NCI-H187 (cell line): ENCODE measurements around the gene GSTP1.
"Not testable (repeated sequence)": the region's sequence is repeated elsewhere in the genome, so short reads cannot be mapped to it uniquely, and the experiment has no call there.

Experiments used
- DNase-seq, 2 experiments: peaks; one replicate each; lab custom pipeline; 2025; lab: John Stamatoyannopoulos, UW

GSTP1 gene

DNA sequence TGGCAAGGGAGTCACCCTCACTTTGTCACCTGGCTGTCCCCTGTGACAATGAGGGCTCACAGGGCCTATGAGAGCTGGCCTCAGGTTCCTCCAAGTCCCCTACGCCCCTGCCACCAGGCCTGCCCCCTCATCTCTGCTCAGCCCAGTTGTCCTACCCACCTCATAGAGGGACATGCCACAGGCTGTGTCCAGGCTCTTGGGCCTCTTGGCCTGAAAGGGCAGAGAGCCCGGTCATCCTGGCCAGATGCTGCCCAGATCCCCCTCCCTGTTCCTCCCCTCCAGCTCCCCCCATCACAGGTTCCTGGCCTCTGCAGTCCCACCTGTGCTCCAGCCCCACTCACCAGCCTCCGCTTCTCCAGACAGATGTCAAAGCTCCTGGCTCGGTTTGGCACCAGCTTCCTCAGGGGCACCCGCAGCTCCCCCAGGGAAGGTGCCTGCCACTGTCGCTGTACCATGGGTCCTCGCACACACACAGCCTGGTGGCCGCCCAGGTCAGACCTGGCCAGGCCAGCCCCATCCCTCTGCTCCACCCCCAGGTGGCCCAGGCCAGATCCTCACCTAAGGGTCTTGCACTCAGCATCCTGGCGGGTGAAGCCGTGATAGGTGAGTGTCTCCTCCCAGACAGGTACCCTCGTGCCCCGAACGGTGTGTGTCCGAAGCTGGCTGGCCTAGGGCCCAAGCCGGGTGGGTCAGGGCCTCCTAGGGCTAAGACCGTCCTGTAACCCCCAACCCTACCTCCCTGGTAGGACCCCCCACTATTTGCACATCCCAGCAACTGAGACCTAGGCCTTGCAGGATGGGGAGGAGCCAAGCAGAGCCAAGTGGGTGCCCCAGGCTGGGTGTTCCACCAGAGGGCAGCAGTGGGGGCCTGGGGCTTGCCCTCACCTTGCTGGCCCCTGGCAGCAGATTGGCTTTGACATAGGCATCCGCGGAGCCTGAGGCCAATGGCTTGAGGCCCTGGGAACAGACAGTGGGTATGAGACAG is 31.4 kb downstream of the GSTP1 start:
- DNase-seq, result no peak

DNA sequence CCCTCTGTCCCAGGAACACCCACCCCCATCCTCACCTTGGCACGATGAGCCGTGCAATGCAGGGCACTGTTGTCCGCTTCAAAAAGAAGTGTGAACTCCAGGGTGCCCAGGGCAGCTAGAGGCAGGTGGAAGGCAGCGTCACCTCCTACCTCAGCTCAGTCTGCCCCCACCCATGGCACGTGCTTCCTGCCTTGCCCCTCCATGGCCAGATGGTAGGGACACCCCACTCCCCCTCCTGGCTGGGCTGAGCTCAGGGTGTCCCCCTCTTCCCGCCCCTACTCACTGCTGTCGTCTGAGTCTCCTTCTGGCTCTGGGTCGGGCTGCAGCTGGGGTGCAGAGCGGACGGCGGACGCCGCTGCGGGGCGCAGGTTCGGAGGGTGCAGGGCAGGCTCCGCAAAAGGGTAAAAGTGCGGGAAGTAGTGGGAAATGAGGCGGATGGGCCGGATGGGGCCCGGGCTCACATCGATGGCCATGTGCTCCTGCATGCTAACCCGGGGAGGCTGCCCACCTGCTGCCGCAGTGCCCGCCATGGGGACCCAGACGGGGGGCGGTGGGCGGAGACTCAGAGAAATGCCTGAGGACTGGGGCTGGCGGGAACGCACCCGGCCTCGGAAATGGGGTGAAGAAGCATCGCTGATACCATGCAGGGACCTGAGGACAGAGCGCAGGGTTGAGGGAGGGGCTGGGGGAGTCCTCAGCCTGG is 32.3 kb downstream of the GSTP1 start:
- no peak for DNase-seq

DNA sequence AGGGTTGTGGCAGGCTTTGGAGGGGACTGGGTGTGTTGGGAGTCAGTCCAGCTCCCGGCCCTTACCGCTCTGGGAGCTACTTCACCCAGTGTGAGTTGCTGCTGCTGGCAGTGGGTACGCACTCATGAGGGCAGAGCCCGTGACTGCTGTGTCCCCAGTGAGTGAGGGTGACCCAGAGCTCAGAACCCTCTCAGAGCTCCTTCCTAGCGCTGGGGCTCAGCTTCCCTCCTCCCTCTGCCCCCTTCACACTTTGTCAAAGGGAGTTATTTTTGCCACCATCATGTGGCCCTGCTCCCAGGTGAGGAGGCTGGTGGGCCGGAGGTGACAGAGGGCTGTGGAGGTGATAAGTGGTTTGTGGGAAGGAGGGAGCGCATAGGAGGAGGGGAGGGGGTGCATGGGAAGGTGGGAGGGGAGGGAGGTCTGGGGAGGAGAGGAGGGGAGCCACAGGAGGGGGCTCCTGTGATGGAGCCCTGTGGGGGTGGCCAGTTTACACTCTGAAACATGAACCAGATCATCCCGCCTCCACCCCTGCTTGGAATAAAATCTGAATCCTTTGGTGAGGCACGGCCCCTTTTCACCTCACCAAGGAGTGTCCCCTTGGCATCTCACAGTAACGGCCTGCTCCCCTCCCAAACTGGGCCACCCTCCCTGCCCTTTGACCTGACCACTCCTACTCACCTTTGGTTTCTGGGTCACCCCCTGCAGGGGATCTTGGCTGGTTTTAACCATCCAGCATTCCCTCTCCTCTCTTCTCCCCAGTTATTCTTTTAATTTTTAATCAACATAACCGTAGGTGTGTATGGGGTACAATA is 33.0 kb downstream of the GSTP1 start:
- no peak for DNase-seq

DNA sequence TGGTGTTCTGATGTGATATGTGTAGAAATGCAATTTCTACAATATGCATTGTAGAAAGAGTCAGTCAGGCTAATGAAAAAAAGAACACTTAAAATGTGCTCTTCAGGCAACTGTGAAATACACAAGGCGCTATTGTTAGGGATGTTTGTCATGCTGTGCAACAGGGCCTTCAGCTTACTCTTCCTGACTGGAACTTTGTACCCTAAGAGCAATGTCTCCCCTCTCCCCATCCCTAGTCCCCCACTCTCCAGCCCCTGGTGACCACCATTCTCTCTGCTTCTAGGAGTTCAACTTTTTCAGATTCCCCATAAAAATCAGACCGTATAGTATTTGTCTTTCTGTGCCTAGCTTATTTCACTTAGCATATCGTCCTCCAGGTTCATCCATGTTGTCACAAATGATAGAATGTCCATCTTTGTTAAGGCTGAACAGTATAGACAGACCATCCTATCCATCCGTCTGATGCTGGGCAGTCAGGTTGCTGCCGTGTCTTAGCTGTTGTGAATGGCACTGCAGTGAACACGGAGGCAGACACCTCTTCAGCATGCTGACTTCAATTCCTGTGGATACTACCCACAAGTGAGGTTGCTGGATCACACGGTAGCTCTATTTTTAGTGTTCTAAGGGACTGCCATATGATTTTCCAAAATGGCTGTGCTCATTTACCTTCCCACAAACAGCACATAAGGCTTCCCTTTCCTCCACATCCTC is 33.8 kb downstream of the GSTP1 start:
- no peak for DNase-seq

DNA sequence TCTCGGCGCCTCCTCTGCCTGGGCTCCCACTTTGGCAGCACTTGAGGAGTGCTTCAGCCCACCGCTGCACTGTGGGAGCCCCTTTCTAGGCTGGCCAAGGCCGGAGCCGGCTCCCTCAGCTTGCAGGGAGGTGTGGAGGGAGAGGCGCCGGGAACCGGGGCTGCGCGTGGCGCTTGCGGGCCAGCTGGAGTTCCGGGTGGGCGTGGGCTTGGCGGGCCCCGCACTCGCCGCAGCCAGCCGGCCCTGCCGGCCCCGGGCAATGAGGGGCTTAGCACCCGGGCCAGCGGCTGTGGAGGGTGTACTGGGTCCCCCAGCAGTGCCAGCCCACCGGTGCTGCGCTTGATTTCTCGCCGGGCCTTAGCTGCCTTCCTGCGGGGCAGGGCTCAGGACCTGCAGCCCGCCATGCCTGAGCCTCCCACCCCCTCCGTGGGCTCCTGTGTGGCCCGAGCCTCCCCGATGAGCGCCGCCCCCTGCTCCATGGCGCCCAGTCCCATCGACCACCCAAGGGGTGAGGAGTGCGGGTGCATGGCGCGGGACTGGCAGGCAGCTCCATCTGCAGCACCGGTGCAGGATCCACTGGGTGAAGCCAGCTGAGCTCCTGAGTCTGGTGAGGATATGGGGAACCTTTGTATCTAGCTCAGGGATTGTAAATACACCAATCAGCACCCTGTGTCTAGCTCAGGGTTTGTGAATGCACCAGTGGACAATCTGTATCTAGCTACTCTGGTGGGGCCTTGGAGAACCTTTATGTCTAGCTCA is 35.5 kb downstream of the GSTP1 start:
- not testable (repeated sequence) for DNase-seq

DNA sequence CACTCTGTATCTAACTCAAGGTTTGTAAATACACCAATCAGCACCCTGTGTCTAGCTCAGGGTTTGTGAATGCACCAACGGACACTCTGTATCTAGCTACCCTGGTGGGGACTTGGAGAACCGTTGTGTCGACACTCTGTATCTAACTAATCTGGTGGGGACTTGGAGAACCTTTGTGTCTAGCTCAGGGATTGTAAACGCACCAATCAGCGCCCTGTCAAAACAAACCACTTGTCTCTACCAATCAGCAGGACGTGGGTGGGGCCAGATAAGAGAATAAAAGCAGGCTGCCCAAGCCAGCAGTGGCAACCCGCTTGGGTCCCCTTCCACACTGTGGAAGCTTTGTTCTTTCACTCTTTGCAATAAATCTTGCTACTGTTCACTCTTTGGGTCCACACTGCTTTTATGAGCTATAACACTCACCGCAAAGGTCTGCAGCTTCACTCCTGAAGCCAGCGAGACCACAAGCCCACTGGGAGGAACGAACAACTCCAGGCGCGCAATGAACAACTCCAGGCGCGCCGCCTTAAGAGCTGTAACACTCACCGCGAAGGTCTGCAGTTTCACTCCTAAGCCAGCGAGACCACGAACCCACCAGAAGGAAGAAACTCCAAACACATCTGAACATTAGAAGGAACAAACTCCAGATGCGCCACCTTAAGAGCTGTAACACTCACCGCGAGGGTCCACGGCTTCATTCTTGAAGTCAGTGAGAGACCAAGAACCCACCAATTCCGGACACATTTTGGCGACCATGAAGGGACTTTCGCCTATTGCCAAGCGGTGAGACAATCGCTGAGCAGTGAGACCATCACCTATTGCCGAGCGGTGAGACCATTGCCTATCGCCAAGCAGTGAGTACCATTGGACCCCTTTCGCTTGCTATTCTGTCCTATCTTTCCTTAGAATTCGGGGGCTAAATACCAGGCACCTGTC is 36.3 kb downstream of the GSTP1 start:
- not testable (repeated sequence) for DNase-seq

DNA sequence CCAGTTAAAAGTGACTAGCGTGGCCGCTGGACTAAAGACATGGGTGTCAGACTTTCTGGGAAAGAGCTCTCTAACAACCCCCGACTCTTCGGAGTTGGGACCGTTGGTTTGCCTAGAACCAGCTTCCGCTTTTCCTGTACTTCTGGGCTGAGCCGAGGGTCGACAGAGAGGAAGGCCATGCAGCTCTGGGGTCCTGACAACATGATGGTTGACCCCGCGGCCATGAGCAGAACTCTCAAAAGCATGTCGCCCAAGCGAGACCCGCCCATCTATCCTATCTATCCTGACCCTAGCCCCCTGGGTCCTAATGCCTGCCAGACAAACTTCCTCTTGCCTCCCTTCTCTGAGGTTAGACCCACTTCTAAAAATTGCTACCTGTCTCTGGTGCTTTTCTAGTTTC is 37.0 kb downstream of the GSTP1 start:
- not testable (repeated sequence) for DNase-seq

DNA sequence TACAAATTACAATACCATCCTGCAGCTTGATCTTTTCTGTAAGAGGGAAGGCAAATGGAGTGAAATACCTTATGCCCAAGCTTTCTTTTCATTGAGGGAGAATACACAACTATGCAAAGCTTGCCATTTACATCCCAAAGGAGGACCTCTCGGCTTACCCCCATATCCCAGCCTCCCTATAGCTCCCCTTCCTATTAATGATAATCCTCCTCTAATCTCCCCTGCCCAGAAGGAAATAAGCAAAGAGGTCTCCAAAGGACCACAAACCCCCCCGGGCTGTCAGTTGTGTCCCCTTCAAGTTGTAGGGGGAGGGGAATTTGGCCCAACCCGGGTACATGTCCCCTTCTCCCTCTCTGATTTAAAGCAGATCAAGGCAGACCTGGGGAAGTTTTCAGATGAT is 38.3 kb downstream of the GSTP1 start:
- not testable (repeated sequence) for DNase-seq

DNA sequence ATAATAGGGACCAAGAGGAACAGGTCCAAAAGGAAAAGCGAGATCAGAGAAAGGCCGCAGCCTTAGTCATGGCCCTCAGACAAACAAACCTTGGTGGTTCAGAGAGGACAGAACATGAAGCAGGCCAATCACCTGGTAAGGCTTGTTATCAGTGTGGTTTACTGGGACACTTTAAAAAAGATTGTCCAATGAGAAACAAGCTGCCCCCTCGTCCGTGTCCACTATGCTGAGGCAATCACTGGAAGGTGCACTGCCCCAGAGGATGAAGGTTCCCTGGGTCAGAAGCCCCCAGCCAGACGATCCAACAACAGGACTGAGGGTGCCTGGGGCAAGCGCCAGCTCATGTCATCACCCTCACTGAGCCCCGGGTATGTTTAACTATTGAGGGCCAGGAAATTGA is 39.3 kb downstream of the GSTP1 start:
- not testable (repeated sequence) for DNase-seq

DNA sequence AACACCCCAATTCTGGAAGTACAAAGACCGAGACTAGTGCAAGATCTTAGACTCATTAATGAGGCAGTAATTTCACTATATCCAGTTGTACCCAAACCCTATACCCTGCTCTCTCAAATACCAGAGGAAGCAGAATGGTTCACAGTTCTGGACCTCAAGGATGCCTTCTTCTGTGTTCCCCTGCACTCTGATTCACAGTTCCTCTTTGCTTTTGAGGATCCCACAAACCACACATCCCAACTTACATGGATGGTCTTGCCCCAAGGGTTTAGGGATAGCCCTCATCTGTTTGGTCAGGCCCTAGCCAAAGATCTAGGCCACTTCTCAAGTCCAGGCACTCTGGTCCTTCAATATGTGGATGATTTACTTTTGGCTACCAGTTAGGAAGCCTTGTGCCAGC is 40.2 kb downstream of the GSTP1 start:
- DNase-seq, result not testable (repeated sequence)

DNA sequence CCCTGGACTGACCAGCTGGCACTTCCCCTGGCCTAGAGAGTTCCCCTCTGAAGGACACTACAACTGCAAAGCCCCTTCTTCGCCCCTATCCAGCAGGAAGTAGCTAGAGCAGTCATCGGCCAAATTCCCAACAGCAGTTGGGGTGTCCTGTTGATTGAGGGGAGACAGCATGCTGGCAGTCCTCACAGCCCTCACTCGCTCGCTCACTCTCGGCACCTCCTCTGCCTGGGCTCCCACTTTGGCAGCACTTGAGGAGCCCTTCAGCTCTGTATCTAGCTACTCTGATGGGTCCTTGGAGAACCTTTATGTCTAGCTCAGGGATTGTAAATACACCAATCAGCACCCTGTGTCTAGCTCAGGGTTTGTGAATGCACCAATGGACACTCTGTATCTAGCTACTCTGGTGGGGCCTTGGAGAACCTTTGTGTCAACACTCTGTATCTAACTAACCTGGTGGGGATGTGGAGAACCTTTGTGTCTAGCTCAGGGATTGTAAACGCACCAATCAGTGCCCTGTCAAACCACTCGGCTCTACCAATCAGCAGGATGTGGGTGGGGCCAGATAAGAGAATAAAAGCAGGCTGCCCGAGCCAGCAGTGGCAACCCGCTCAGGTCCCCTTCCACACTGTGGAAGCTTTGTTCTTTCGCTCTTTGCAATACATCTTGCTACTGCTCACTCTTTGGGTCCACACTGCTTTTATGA is 42.7 kb downstream of the GSTP1 start:
- not testable (repeated sequence) for DNase-seq

DNA sequence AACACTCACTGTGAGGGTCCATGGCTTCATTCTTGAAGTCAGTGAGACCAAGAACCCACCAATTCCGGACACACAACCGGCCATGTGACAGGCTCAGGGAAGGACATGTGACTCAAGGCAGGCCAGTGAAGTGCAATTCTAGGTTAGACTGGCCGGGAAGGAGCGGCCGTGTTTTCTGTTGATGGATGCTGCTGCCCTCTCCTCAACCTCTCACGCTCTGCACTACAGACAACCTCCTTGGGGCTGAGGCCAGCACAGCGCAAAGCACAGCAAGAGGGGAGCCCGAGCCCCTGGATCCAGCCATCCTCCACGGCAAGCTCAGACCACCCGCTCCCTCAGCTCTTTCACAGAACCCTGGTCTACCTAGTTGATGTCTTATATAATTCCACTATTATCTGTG is 43.4 kb downstream of the GSTP1 start:
- no peak for DNase-seq

DNA sequence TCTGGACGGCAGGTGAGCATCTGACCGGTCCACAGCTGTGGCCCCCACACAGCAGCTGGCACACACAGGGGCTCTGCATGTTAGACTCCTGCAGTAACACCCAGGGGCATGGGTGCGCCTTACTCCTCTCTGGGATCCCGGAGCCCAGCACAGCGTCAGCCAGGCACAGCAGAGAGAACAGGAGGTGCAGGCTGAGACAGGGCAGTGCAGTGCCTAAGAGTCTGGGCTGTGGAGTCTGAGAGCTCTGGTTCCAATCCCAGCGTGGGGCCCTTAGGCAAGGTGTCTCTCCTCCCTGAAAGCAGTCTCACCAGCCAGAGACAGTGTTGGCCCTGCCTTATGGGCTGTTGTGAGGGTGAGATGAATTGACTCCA is 43.8 kb downstream of the GSTP1 start:
- no peak for DNase-seq

DNA sequence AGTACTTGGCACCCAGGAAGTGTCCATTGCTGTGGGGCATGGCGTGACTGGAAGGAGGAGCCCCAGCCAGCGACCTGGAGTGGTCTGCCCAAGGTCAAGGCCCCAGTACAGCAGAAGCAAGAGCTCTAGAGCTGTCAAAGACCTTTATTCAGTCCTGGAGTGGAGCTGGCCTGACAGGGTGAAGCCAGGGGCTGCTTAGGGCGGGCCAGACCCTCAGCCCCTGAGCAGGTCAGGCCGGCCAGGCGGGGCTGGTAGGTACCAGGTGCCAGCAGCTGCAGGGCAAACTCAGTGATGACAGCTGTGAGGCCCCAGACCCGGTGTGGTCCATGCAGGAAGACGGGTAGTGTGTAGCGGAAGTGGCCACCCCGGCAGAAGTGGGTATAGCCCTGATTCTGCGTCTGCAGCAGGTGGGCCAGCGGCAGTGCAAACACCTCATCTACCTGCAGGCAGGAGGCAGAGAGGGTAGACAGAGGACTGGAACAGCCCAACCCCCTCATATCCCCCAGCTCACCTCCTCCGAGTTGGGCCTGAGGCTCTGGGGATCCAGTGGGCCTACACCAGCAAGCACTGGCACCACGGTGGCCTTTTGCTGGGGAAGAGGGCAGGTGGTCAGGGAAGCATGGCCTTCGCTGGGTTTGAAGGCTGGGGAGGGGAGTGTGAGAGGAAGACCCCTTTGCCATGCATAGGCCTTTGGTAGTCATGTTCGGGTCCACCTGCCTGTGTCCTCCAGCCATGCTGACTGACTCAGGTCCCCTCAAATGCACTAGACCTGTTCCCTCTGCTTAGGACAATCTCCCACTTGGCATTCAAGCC is 44.4 kb downstream of the GSTP1 start:
- DNase-seq, result no peak

DNA sequence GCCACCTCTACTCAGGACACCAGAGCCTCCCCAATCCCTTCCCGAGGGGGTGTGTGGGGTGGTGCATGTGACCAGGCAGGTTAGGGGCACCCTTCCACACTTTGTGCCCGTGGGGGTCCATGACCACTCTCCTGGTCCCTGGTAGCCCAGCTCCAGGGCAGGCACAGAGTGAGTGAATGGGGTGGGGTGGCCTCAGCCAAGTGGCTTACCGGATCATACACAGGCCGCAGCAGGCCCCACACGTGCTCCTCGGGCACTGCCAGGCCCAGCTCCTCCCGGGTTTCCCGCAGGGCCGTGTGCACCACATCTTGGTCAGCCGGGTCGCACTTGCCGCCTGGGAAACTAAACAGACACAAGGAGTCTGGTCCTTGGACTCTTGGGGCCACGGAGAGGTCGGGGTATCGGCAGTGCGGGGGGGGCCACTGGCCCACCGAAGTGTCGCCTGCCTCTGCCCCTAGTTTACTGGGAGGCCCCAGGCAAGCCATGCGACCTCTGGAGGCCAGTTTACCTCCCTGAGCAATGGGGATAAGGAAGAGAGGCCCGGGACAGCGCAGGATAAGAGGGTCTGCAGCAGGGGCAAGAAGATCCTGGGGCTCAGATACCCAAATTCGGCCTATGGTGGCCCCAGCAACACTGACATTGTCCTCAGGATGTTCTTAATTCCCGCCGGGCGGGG is 45.2 kb downstream of the GSTP1 start:
- DNase-seq, result no peak

DNA sequence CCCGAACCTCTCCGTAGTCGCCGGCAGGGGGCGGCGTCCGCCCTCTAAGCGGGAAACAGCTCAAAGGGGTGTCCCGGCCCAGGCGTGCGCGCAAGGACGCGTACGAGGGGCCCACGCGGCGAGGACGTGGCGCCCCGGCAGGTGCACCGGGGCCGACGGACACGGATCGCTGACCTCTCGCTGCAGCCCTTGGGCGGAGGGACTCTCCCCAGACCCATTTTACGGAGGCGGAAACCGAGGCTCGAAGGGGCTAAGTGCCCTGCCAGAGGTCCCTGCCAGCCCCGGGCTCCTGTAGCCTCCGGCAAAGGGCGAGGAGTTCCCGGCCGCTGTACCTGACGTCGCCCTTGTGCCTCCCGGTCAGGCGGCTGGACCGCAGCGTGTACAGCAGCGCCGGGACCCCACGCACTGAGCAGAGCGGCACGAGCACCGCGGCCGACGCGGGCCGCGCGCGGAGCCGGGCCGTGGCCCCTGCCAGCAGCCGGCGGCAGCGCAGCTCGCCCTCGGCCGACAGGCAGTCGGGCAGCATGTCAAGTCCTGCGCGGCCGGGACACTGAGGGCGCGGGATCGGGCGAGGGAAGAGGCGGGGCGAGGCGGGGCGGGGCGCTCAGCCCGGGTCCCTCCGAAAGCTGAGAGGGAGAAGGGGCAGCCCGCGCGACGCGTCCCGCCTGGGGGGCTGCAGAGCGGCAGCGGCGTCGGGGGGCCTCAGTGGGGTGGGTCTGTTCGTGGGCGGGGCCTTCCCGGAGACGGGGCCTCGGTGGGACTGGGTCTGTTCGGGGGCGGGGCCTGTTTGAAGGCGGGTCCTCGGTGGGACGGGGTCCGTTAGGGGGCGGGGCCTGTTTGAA is 46.0 kb downstream of the GSTP1 start, which contains the start of gene NUDT8:
NUDT8 (minus strand) TSS at position 552 of the 842 bp plus-strand sequence; CDS start at position 526, 26 bp downstream.
- peak; percentile 37 to 53 for DNase-seq
